ENCODE results near the gene RACGAP1. TPM values are rescaled to one million over a fixed set of nuclear protein-coding genes. Genes with fewer than 3 reads are reported as not detected.

RACGAP1 gene
- total RNA-seq, 2 donors from 2014 or later = 49.6 to 96.6 TPM

DNA sequence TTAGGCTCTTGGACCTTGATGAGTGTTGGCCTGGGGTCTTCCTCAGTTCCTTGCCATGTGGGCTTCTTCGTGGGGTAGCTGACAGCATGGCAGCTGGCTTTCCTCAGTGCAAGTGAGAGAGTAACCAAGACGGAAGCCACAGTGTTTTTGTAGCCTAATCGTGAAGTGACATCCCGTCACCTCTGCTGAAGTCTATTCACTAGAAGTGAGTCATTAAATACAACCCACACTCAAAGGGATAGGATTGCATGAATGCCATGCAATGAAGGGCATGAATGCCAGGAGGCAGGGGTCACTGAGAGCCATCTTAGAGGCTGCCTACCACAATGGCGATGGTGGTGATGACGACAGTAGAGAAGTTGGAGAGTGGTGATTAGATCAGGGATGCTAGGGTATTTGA lies 18.6 kb upstream of the RACGAP1 start:
- H3K9me3 ChIP-seq (ENCODE audit: control insufficient read depth, low read length) = no peaks in the 10 kb centered on the region
- H3K9ac ChIP-seq (ENCODE audit: extremely low read depth, low read length, poor library complexity, severe bottlenecking) = no peak overlapping the region
- H3K4me1 ChIP-seq (ENCODE audit: control insufficient read depth, insufficient read depth, low read length) = no peaks in the 10 kb centered on the region
- Mint-ChIP-seq H3K36me3 (ENCODE audit: low read depth) (no peaks in the 10 kb centered on the region), H3K27me3 (ENCODE audit: insufficient read depth) (peaks cover 48% of the 10 kb centered on the region), H3K4me3 (no peak overlapping the region), H3K9me3 (no peaks in the 10 kb centered on the region), H3K27ac (no peak overlapping the region), H3K4me1 (peaks cover 7% of the 10 kb centered on the region)
- no peak for DNase-seq
- H3K36me3 ChIP-seq (ENCODE audit: control insufficient read depth, insufficient read depth, low read length) = no peaks in the 10 kb centered on the region
- H3K4me3 ChIP-seq (ENCODE audit: low read length) = no peak overlapping the region
- TF ChIP-seq CTCF (conservative IDR thresholded peaks at IDR 0.05) = no peak
- no peak overlapping the region for H3K27ac ChIP-seq (ENCODE audit: low read depth, low read length)
- peaks cover 6% of the 10 kb centered on the region for H3K27me3 ChIP-seq (ENCODE audit: control insufficient read depth, insufficient read depth, low read length, poor library complexity, severe bottlenecking)
- 88% methylated on average over 3 to 6 of the region's 6 CpGs for WGBS, 2 experiments (ENCODE audit: insufficient coverage in 1 of 2, insufficient read length in 1 of 2)

DNA sequence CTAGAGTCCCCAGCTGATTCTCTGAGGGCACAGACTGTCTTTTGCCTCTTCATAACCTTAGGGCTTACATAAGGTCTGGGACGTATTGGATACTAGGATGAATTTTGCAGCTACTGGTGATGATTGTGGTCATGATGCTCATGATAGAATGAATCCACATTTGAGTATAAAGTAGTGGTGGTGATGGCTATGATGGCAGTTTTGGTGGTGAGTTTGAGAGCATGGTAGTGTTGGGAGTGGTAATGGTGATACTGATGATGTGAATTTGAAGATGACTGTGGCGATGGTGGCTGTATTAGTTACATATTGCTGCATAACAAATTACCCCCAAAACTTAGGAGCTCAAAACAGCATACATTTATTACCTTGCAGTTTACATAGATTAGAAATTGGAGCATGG lies 18.0 kb upstream of the RACGAP1 start:
- H3K36me3 Mint-ChIP-seq (ENCODE audit: low read depth) = no peaks in the 10 kb centered on the region
- no peaks in the 10 kb centered on the region for H3K9me3 Mint-ChIP-seq
- peaks cover 7% of the 10 kb centered on the region for H3K4me1 Mint-ChIP-seq
- peak; percentile 10 for DNase-seq
- Histone ChIP-seq H3K27ac (ENCODE audit: low read depth, low read length) (no peak overlapping the region), H3K9me3 (ENCODE audit: control insufficient read depth, low read length) (no peaks in the 10 kb centered on the region), H3K9ac (ENCODE audit: extremely low read depth, low read length, poor library complexity, severe bottlenecking) (no peak overlapping the region), H3K4me1 (ENCODE audit: control insufficient read depth, insufficient read depth, low read length) (no peaks in the 10 kb centered on the region), H3K4me3 (ENCODE audit: low read length) (no peak overlapping the region), H3K36me3 (ENCODE audit: control insufficient read depth, insufficient read depth, low read length) (no peaks in the 10 kb centered on the region), H3K27me3 (ENCODE audit: control insufficient read depth, insufficient read depth, low read length, poor library complexity, severe bottlenecking) (peaks cover 6% of the 10 kb centered on the region)
- H3K27me3 Mint-ChIP-seq (ENCODE audit: insufficient read depth) = peaks cover 44% of the 10 kb centered on the region
- H3K27ac Mint-ChIP-seq = no peak overlapping the region
- no peak for TF ChIP-seq CTCF (conservative IDR thresholded peaks at IDR 0.05)
- no peak overlapping the region for H3K4me3 Mint-ChIP-seq
- WGBS, 2 experiments (ENCODE audit: insufficient coverage in 1 of 2, insufficient read length in 1 of 2) = 96% methylated on average over 2 of the region's 2 CpGs; no CpG with 5 or more reads in 1 of the 2 experiments

DNA sequence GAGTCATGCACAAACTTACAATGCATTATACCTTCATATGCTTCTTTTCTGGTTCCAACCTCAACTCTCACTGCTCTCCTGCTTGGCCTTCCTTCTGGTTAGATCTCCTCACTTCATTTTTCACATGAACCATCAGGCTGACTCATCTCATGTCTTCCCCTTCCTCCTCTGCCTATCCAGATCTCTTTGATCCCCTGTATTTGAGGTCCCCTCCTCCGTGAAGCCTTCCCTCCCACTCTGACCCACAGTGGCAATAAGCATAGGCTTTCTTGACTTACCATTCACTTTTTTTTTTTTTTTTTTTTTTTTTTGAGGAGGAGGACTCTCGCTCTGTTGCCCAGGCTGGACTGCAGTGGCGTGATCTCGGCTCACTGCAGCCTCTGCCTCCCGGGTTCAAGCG lies 17.4 kb upstream of the RACGAP1 start:
- Mint-ChIP-seq H3K36me3 (ENCODE audit: low read depth) (no peaks in the 10 kb centered on the region), H3K27ac (no peak overlapping the region), H3K27me3 (ENCODE audit: insufficient read depth) (peaks cover 40% of the 10 kb centered on the region), H3K4me3 (no peak overlapping the region), H3K9me3 (no peaks in the 10 kb centered on the region), H3K4me1 (peaks cover 7% of the 10 kb centered on the region)
- 80 to 81% methylated on average over 1 to 6 of the region's 6 CpGs for WGBS, 2 experiments (ENCODE audit: insufficient coverage in 1 of 2, insufficient read length in 1 of 2)
- no peak for DNase-seq
- Histone ChIP-seq H3K4me3 (ENCODE audit: low read length) (no peak overlapping the region), H3K4me1 (ENCODE audit: control insufficient read depth, insufficient read depth, low read length) (no peaks in the 10 kb centered on the region), H3K9ac (ENCODE audit: extremely low read depth, low read length, poor library complexity, severe bottlenecking) (no peak overlapping the region), H3K9me3 (ENCODE audit: control insufficient read depth, low read length) (no peaks in the 10 kb centered on the region), H3K27me3 (ENCODE audit: control insufficient read depth, insufficient read depth, low read length, poor library complexity, severe bottlenecking) (peaks cover 6% of the 10 kb centered on the region), H3K36me3 (ENCODE audit: control insufficient read depth, insufficient read depth, low read length) (no peaks in the 10 kb centered on the region), H3K27ac (ENCODE audit: low read depth, low read length) (no peak overlapping the region)
- TF ChIP-seq CTCF (conservative IDR thresholded peaks at IDR 0.05) = no peak

All from endodermal cell (in vitro differentiated cells).